Activated B cell treated with CpG ODN at 0.5 μM for 24 hours (primary cell): ENCODE measurements around the gene SORL1. TPM values are rescaled to one million over a fixed set of nuclear protein-coding genes. Genes with fewer than 3 reads are reported as not detected.

Experiments
- ATAC-seq: fragments of 200-7000 bp; cut with Tn5 transposase; one replicate; pipeline ENCODE4 v1.10.0; 2021; ENCODE audit warnings: low read depth, mild to moderate bottlenecking, moderate library complexity
- CTCF ChIA-PET: fragments of 350-600 bp; sonication (Branson Sonifier 250); formaldehyde crosslinking; loops from one replicate; lab custom pipeline; 2021; ENCODE audit warnings: antibody characterized with exemption; lab: Charles Lee
- POLR2A ChIA-PET: fragments of 350-600 bp; sonication (Branson Sonifier 250); formaldehyde crosslinking; loops from one replicate; lab custom pipeline; 2021; ENCODE audit warnings: antibody characterized with exemption; lab: Charles Lee
- DNase-seq: peaks from one replicate; pipeline ENCODE4 v3.0.0; 2022
- H3K27ac Mint-ChIP-seq: one replicate; pipeline ENCODE4 v1.8.0; 2020; ENCODE audit warnings: mixed read lengths
- H3K27me3 Mint-ChIP-seq: one replicate; pipeline ENCODE4 v1.8.0; 2021; ENCODE audit warnings: mixed read lengths
- H3K36me3 Mint-ChIP-seq: one replicate; pipeline ENCODE4 v1.8.0; 2021; ENCODE audit warnings: low read depth, mixed read lengths
- H3K4me1 Mint-ChIP-seq: one replicate; pipeline ENCODE4 v1.8.0; 2021; ENCODE audit warnings: mixed read lengths
- H3K4me3 Mint-ChIP-seq: one replicate; pipeline ENCODE4 v1.8.0; 2020; ENCODE audit warnings: mild to moderate bottlenecking, mixed read lengths
- H3K9me3 Mint-ChIP-seq: one replicate; pipeline ENCODE4 v1.8.0; 2020; ENCODE audit warnings: mixed read lengths
- CTCF ChIP-seq: fragments of 200-600 bp; IDR thresholded peaks from one replicate; pipeline ENCODE4 v1.8.0; 2022; ENCODE audit warnings: antibody characterized with exemption, mild to moderate bottlenecking
- intact Hi-C: fragments of 100-400 bp; cut with micrococcal nuclease; formaldehyde crosslinking; loops from one replicate; pipeline ENCODE4 v1.15.1; 2024
- total RNA-seq: library from RNA; stranded (reverse); gene quantifications from 2 replicates; pipeline ENCODE4 v1.2.3, GENCODE V29; 2022

Gene SORL1
- total RNA-seq, 1 donor from 2014 or later = 180 TPM

DNA sequence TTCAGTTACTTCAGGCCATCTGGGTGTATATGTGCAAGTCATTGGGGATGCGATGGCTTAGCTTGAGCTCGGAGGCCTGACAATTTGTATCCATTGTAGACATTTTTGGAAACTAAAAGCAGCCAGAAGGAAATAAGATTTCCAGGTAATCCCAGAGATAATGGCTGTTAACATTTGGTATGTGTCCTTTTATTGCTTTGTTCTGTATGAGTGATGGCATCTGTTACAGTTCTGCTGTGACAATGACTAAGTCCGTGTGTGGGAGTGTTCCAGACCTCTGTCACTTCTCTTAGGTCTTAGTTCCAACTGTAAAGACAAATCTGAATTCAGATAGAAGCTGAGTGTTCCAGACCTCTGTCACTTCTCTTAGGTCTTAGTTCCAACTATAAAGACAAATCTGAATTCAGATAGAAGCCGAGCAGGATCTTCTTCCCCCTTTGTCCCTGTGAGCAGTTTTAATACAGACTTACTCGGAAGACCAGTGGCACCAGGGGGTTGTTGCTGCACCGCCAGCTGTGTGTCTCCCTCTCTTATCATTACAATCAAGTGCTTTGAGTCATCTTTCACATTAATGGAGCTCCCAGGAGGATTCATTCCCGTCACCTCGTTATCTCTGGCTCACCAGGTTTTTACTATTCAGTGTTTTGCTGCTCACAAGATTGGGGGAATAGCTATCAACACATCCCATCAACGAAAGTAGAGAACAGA, 191.5 kb downstream of the SORL1 start:
- TF ChIP-seq CTCF = no peak
- CTCF ChIA-PET = no interaction called here
- Mint-ChIP-seq H3K4me1 (no peaks in the 10 kb centered on the region), H3K36me3 (no peaks in the 10 kb centered on the region), H3K4me3 (no peak overlapping the region), H3K9me3 (no peaks in the 10 kb centered on the region), H3K27ac (no peak overlapping the region), H3K27me3 (no peaks in the 10 kb centered on the region)
- DNase-seq (no peak), ATAC-seq (no peak)
- intact Hi-C loops = no loop called here
- POLR2A ChIA-PET = no interaction called here

DNA sequence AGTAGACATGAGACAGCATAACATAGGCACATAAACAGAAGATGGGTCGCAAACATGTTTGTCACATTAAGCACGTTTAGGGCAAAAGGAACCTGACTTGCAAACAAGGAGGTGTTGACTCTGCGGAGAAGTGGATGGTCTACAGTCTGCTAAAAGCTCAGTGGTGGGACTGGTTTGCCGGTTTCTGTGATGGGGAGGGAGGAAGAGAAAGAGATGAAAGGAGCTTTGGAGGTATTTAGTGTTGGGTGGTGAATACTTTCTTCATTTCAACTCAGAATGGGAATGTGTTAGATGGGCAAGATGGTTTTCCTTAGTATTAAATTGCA, 192.0 kb downstream of the SORL1 start:
- CTCF ChIA-PET = interaction anchor here (1.9 kb wide), 1 partner anchor 10 kb away, joined by 8 read pairs; no protein-coding TSS in a partner anchor
- no peak for TF ChIP-seq CTCF
- no peaks in the 10 kb centered on the region for H3K9me3 Mint-ChIP-seq
- no peaks in the 10 kb centered on the region for H3K4me1 Mint-ChIP-seq
- ATAC-seq = no peak
- intact Hi-C loops = no loop called here
- H3K36me3 Mint-ChIP-seq = no peaks in the 10 kb centered on the region
- H3K27me3 Mint-ChIP-seq = no peaks in the 10 kb centered on the region
- POLR2A ChIA-PET = no interaction called here
- H3K27ac Mint-ChIP-seq = no peak overlapping the region
- no peak overlapping the region for H3K4me3 Mint-ChIP-seq
- no peak for DNase-seq

DNA sequence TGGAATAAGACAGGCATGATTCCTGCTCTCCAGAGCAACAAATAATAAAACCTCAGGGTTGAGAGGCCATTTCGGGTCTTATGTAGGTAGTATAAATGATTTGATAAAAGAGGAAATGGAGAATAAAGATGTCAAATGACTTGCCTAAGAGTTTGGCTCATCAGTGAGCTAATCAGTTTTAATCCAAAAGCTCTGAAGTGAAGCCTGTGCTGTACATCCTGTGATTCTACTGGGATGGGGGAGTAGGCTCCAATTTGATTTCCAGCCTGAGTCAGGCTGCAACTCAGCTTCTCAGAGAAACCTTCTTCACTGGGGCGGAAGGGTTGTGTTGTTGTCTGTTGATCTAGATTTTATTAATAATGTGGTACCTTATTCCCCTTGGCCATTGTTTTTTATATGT, 192.9 kb downstream of the SORL1 start:
- POLR2A ChIA-PET = no interaction called here
- no peak for TF ChIP-seq CTCF
- Mint-ChIP-seq H3K4me3 (no peak overlapping the region), H3K36me3 (no peaks in the 10 kb centered on the region), H3K9me3 (no peaks in the 10 kb centered on the region), H3K27ac (no peak overlapping the region), H3K27me3 (no peaks in the 10 kb centered on the region), H3K4me1 (no peaks in the 10 kb centered on the region)
- CTCF ChIA-PET = interaction anchor here (1.9 kb wide), 1 partner anchor 9 kb away, joined by 8 read pairs; no protein-coding TSS in a partner anchor
- intact Hi-C loops = no loop called here
- ATAC-seq (no peak), DNase-seq (no peak)

GRCh38 chr11:121645596-121645995, 193.5 kb downstream of the SORL1 start:
- no peak overlapping the region for H3K4me3 Mint-ChIP-seq
- no peaks in the 10 kb centered on the region for H3K4me1 Mint-ChIP-seq
- no peak overlapping the region for H3K27ac Mint-ChIP-seq
- H3K9me3 Mint-ChIP-seq = no peaks in the 10 kb centered on the region
- no peaks in the 10 kb centered on the region for H3K36me3 Mint-ChIP-seq
- ChIA-PET CTCF (interaction anchor here (1.9 kb wide), 1 partner anchor 9 kb away, joined by 8 read pairs; no protein-coding TSS in a partner anchor), POLR2A (no interaction called here)
- DNase-seq = no peak
- intact Hi-C loops = no loop called here
- no peaks in the 10 kb centered on the region for H3K27me3 Mint-ChIP-seq
- no peak for ATAC-seq
- TF ChIP-seq CTCF = no peak

DNA sequence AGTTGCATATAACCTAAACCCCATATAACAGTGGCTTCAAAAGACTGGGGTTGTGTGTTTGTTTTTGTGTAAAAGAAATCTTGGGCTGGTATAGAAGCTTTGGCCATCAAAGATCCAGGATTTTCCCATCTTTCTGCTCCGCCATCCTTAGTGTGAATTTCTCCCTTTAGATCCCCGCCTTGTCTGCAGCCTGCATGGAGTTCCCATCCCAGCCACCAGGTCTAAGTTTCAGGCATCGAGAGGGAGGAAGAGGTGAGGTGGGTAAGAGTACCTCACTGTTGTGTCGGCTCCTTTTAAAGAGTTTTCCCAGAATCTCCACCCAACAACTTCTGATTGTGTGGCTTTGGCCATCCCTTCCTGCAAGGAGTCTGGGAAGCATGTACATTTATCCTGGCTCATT, 196.2 kb downstream of the SORL1 start:
- DNase-seq (no peak), ATAC-seq (no peak)
- CTCF ChIA-PET = no interaction called here
- Mint-ChIP-seq H3K36me3 (no peaks in the 10 kb centered on the region), H3K4me1 (no peaks in the 10 kb centered on the region), H3K9me3 (no peaks in the 10 kb centered on the region), H3K27me3 (peaks cover 4% of the 10 kb centered on the region), H3K27ac (no peak overlapping the region), H3K4me3 (no peak overlapping the region)
- TF ChIP-seq CTCF = no peak
- intact Hi-C loops = no loop called here
- POLR2A ChIA-PET = no interaction called here
